Choroid plexus epithelial cell (primary cell): ENCODE data around the gene ZFP57.

Experiments
- DNase-seq: peaks from one replicate; pipeline ENCODE4 v3.0.0-alpha.2; 2010; ENCODE audit warnings: low read depth
- H3K4me3 ChIP-seq: 2 replicates; pipeline ENCODE4 v1.5.1; 2011; ENCODE audit warnings: low read depth, mild to moderate bottlenecking, control low read depth, low read length, moderate library complexity
- TF ChIP-seq, protein P1 (sequence below): conservative IDR thresholded peaks from 2 replicates; pipeline ENCODE4 v1.5.1; 2011; ENCODE audit warnings: low read depth, mild to moderate bottlenecking, control low read depth, inconsistent platforms, low read length, moderate library complexity

The ZFP57 gene

GRCh38 chr6:29628419-29629281 lies 52.3 kb downstream of the ZFP57 start:
- TF ChIP-seq, protein P1, sequence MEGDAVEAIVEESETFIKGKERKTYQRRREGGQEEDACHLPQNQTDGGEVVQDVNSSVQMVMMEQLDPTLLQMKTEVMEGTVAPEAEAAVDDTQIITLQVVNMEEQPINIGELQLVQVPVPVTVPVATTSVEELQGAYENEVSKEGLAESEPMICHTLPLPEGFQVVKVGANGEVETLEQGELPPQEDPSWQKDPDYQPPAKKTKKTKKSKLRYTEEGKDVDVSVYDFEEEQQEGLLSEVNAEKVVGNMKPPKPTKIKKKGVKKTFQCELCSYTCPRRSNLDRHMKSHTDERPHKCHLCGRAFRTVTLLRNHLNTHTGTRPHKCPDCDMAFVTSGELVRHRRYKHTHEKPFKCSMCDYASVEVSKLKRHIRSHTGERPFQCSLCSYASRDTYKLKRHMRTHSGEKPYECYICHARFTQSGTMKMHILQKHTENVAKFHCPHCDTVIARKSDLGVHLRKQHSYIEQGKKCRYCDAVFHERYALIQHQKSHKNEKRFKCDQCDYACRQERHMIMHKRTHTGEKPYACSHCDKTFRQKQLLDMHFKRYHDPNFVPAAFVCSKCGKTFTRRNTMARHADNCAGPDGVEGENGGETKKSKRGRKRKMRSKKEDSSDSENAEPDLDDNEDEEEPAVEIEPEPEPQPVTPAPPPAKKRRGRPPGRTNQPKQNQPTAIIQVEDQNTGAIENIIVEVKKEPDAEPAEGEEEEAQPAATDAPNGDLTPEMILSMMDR = peak; percentile 85
- peak; percentile 82 for DNase-seq
- peak overlapping the region; percentile 78 for H3K4me3 ChIP-seq

DNA sequence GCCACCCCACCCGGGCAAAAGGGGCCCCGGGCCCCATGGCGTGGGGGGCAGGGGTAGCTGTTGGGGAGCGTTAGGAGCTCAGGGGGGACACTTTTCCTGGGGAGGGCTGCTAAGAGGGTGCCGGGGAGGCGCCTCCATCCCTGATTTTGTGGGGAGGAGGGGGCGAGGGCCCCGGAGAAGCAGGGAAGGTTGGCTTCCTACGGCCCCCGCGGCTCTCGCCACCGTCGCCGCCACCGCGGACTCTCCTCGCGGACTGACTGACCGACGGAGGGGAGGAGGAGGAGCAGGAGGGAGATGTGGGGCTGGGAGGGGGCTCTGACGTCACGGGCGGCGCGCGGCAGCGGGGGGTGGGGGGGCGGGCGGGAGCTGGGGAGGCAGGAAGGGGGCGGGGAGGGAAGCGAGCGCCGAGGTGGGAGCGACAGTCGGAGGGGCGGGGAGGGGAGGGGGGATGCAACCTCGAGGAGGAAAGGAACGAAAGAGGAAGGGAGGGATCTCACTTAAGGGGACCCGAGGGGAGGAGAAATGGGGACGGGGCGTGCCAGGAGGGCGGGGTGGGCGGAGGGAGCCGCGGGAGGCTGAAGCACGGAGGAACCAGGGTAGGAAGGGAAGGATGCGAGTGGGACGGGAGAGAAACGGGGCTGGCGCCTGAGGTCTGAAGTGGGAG lies 53.1 kb downstream of the ZFP57 start:
- H3K4me3 ChIP-seq = peak overlapping the region; percentile 78
- DNase-seq = peak; percentile 92
- TF ChIP-seq, protein P1 = no peak

- DNase-seq = no peak
Observed at GRCh38 chr6:29626948-29627754, 53.8 kb downstream of the ZFP57 start.

GRCh38 chr6:29625337-29625930 lies 55.5 kb downstream of the ZFP57 start:
- TF ChIP-seq, protein P1 = no peak
- peak overlapping the region; percentile 10 for H3K4me3 ChIP-seq

More at GRCh38 chr6:29626948-29627754, 53.8 kb downstream of the ZFP57 start:
- TF ChIP-seq, protein P1 = no peak
- H3K4me3 ChIP-seq = peak overlapping the region; percentile 78

GRCh38 chr6:29624520-29624961 lies 56.4 kb downstream of the ZFP57 start:
- peak; percentile 77 for DNase-seq
- TF ChIP-seq, protein P1 = no peak
- peak overlapping the region; percentile 17 for H3K4me3 ChIP-seq

More at GRCh38 chr6:29625337-29625930, 55.5 kb downstream of the ZFP57 start:
- no peak for DNase-seq
